GM18867 (cell line): ENCODE data around the gene SLC39A11.
"Not testable (repeated sequence)": the region's sequence is repeated elsewhere in the genome, so short reads cannot be mapped to it uniquely, and the experiment has no call there.

Source experiments
- ATAC-seq: cut with Tn5 transposase; IDR thresholded peaks from one replicate; pipeline ENCODE4 v1.9.1; 2021; ENCODE audit warnings: mild to moderate bottlenecking, moderate library complexity; ENCODE audit not compliant: unreplicated experiment

Gene SLC39A11

DNA sequence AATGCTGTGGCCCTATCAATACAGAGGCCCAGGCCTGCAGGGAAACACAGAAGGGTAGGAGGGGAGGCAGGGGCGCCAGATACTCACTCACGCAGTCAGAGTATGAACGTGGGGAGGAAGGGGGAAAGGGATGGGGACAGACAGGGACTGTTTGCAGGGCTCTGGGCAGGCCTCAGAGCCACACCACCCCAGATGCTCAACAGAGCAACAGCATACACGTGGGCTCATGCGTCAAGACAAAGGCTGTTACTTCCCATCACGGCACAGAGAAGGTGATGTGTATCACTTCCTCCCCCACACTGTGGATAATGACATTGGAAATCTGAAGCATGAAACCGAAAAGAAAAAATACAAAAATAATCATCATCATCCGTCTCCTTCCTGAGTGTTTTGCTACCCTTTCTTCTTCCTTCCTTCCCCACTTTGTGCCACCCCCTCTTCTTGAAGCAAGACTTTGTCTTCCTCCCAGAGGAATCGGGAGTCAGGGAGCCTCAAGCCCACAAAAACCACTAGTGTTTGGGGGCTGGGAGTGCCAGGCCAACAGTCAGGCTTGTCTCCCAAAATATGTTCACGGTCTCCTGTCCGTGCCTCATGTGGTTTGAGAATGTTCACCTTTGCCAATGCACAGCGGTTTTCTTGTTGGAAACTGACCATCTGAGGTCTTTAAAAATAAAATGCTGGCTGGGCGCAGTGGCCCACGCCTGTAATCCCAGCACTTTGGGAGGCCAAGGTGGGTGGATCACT lies 20.1 kb downstream of the SLC39A11 start:
- ATAC-seq: no peak

DNA sequence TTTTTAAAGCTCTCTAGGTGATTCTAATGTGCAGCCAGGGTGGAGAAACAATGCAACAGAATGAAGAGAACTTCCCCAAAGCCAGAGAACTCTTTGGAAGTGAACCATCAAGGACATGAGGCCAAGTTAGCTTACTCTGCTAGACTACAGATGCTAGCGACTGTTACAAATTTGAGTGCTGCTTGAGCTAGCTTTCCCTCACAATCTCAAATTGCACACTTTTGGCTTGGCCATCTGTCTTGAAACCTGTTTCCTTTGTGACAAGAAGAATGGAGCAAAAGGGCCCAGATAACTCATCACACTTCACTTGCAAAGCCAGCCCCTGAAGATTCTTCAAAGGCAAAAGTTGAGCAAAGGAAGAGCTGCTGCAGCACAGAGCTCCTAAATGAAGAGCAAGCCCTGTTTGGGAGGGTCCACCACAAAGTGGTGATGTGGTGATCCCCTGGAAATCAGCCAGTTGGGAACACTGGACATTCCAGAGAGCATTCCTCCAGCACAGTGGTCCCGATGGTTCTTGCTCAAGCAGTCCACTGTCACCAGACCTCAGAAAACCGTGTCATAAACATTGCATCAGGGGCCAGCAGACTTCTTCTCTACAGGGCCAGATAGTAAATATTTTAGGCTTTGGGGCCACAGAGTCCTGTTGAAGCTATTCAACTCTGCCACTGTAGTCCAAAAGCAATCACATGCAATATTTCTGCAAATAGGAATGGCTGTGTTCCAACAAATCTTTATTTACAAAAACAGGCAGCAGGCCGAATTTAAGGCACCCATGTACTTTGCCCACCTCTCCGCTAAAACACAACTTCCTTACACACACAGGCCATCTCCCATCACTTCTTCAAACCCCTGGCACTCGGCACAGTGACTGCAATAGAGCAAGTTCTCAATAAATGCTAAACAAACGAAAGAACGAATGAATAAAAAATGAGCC lies 21.2 kb downstream of the SLC39A11 start:
- no peak for ATAC-seq

DNA sequence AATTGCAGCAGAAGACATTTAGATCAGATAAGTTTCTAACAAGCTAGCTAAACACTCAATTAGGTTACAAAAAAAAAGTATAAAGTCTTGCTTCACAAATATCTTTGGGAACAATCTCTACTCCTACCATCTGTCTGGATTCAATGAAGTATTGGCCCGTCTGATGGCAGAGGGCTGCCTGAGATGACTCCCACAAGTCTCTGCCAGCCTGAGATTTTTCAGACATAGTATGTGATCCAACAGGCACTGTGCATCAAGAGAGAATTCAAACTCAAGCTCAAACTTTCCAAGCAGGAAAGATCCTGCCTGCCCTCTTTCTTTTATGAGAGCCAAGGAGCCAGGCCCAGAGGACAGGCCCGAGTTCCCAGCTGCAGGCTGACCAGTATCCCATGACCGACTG lies 22.6 kb downstream of the SLC39A11 start:
- ATAC-seq: no peak

DNA sequence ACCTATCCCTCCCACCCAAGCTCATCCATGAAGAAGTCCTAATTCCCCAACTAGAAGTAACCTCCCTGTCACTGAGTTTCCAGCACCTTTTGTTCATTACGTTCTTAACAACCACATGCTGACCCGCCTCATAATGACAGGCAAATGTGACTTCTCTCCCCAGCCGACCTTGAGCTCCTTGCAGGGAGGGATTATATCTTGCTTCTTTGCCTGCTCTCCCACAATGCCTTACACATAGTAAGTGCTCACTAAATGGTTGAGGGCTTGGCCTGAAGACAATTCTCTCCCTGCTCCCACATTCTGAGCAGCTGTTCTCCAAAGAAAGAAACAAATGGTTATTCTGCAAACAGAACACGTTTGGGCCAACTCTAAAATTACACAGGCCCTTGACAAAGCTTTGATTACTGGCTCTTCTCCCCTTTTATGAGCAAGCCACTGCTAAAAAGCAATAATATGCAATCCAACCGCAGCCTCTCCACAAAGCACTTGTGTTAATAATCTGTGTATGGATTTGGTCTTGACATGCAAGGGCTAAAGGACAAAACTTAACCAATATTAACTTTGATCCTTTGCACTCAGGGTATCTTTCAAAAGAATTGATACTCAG lies 23.2 kb downstream of the SLC39A11 start:
- ATAC-seq: no peak

DNA sequence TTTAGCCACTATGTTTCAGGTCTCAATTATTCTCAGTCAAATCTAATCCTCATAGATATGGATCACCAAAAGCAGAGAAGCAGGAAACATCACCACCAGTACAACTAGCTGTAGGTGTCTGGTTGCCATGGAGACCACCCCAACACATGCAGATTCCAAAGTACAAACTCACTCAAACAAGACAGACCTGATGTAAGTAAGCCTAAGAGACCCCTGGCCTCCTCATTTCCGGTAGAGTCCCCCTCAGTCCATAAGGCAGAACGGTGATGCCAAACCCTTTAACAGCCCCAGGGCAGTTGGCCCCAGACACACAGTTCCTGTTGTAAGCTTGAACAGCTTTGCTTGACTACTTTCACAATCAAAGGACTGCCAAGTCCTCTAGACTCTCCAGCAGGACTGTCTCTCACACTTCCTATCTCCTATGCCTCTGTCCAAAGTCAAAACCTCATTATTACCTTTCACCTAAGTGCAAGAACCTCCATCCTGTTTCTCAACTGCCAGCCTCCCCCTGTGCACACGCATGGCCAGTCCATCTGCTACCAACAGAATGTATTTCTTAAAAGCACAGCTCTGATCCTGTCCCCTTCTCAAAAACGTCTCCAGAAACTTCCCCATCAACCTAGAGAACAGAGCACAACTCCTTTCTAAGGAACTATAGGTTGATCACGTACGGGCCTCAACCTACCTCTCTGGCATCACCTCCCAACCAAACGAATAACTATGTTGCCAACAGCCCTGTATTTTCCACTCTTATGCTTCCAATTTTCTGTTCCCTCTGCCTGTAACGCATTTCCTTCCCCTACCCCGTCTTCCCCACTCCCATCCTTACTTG lies 23.9 kb downstream of the SLC39A11 start:
- no peak for ATAC-seq

DNA sequence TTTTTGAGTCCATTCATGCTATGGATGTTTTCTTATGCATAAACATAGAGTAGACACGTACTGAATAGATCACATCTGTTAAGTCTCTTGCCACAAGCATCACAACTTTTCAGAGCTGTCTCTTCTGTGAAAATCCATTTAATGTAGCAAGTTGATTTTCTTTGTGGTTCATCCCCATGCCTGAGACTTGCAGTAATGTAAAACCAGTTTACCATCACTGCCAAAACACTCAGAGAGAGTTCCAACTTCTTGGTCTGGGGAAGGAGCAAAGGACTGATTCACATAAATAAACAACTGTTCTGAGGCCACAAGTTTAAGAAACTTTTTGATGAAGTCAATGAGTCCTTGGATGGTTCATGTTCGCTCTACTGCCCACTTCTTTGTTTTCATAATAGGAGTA lies 24.8 kb downstream of the SLC39A11 start:
- not testable (repeated sequence) for ATAC-seq

DNA sequence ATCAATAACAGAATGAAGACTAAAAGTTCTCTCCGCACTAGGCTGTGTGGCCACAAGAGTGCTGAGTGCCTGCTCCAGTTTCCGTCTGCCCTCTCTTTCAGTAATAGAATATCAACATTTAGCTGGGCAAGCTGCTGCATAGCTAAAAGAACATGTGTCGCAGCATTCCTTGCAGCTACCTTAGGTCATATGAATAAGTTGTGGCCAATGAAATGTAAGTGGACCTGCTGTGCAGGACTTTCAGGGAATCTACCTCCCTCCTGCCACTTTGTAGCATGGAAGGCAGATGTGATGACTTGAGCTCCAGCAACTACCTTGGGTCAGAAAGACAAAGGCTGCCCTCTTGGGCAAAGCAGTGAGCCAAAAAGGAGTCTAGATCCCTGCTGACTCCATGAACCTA lies 25.4 kb downstream of the SLC39A11 start:
- ATAC-seq: no peak

DNA sequence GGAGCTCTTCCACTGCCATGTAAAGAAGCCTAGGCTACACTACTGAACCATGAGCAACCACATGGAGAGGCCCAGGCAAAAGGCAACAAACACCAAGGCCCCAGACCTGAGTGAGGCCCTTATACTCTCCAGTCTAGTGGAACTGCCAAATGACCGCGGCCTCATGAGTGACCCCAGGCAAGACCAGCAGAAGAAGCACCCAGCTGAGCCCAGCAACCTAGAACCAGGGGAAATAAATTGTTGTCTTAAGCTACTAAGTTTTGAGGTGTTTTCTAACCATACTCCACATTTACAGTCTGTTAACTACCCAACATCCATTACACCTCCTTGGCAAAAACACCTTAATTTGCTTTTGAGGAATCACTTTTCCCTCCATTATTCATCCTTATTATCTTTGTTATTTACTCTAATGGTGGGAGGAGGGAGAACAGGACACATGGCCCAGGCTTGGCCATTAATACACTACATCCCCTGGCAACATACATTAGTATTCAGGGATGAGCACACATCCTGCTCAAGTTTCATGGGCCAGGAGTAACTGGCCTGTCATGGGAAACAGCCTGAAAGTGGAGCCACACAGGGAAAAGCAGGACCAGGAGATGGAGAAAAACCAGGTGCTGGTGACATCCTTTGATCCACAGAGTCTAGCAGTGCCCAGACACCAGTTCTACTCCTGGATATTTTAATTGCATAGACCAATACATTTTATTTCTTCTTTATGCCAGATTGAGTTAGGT lies 26.2 kb downstream of the SLC39A11 start:
- no peak for ATAC-seq

DNA sequence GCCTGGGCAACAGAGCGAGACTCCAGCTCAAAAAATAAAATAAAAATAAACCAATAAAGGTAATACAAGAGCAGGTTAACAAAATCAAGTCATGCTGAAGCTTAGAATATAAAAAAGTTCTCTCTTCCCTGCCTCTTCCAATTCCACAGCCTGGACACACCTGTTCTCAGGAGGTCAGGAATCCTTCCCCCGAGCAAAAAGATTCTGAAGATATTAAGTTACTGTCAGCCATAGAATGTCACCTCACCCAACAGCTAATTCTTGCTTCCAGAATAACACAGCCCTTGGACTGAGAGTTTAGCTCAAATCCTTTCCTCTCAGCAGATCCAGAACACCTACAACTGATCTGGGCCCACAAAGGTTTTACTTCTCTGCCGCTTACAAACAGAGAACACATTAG lies 27.1 kb downstream of the SLC39A11 start:
- no peak for ATAC-seq

DNA sequence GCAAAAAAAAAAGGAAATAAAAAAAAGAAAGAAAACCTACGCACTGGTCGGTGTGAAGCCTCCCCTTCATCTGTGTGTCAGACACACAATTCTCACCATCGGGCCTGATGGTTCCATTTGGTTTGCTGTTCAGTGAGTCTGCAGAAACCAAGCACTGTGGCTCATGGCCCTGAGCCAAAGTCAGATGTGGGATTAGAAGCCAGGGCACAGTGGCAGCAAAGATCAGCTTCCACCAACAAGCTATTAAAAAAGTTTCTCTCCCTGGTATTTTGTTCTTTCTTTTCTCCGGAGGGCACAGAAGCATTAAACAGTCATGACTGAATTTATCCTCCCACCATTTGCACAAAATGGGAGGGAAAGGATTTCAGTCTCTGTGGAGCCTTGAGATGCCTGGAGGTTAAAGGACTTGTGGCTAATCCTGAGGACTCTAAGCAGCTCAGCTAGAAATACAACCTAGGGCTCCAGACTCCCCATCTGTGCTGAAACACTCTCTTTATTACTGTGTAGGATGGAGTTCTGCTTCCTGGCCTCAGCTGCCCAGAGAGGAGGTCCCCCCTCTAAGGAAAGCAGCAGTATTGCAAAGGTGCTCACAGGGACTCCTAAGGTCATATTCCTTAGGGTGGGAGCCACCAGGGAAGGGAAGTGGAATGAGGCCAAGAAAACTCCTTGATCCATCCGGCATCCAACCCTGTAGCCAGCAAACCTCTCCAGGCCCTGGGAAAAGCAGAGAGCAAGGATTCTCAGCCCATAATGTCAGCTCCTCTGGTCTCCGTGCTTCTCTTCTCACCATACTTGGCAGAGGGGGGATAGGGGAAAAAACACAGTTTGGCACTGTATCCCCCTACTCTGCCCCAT lies 28.2 kb downstream of the SLC39A11 start:
- no peak for ATAC-seq

DNA sequence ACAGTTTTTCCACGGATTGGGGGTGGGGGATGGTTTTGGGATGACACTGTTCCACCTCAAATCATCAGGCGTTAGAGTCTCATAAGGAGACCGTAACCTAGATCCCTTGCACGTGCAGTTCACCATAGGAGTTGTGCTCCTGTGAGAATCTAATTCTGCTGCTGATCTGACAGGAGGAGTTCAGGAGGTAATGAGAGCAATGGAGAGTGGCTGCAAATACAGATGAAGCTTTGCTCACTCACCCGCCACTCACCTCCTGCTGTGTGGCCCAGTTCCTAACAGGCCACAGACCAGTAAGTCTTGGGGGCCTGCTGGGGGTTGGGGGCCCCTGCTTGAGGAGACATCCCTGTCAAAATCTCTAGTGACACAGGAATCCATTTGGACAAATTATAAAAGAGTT lies 29.8 kb downstream of the SLC39A11 start:
- no peak for ATAC-seq

DNA sequence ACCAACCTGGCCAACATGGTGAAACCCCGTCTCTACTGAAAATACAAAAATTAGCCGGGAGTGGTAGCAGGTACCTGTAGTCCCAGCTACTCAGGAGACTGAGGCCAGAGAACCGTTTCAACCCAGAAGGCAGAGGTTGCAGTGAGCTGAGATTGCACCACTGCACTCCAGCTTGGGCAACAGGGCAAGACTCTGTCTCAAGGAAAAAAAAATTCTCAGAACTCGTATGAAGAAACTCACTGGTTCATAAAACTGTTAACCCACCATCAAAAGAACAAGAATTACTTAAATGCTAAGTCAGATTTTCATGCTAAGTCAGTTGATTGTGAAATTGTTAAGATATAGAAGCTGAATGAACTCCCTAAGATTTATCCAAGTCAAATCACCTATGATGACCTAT lies 31.3 kb downstream of the SLC39A11 start:
- ATAC-seq: no peak

DNA sequence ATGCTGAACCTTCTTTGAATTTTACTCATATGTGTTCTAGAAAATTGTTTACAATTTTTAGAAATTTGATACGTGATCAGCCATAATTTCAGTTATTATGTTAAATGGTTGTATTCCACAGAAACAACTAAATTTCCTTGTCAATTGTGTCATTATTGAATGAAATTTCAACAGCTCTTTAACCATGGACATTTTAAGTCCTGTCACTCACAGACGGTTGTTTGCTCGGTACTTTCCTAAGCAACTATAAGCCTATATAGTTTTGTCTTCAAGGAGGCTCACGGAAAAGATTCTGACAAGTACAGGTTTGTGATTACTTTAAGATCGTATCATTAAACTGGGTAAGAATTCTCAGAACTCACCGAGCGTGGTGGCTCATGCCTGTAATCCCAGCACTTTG lies 31.8 kb downstream of the SLC39A11 start:
- ATAC-seq: no peak

DNA sequence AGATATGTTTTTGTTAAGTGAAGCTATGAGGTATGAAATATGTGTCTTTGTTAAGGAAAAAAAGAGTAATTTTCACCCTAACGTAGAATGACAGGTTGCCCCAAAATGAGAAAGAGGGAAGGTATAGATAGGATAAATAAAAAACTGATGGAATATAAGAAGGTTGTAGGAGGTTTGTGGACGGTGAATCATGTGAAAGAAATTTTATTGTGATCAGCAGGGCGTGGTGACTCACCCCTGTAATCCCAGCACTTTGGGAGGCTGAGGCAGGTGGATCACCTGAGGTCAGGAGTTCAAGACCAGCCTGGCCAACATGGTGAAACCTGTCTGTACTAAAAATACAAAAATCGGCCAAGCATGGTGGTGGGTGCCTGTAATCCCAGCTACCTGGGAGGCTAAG lies 32.8 kb downstream of the SLC39A11 start:
- not testable (repeated sequence) for ATAC-seq

DNA sequence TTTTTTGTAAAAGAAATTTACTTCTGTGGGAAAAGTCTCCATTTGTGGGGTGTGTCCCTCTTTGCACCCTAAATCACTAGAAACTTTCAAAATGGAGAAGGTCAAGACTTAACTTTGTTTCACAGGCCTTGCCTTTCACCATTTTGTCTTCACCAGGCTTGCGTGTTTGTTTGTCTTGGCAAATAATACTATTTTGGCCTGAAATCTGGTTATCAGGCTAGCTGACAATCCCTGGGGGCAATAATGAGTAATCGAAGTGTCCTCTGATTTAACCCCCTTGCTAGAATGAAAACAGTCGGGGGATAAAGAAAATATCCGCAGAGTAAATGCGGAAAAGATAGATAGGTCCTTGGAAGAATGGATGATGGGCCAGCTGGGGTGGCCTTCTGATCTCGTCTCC lies 34.5 kb downstream of the SLC39A11 start:
- no peak for ATAC-seq

DNA sequence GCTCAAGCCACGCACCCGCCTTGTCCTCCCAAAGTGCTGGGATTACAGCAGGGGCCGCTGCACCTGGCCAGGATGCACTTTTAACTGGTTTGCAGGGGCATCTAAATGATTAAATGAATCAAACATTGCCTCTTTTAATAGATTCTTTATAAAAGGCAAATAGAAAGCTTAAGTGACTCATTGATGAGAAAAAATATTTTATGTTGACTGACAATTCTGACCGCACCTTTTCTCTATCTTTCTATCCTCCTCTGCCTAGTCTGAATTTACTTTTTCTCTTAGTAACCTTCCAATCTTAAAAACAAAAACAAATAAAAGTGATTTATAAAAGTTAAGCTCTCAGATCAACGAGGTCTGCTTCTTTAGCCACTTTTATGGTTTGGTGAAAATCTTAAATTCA lies 35.3 kb downstream of the SLC39A11 start:
- no peak for ATAC-seq

DNA sequence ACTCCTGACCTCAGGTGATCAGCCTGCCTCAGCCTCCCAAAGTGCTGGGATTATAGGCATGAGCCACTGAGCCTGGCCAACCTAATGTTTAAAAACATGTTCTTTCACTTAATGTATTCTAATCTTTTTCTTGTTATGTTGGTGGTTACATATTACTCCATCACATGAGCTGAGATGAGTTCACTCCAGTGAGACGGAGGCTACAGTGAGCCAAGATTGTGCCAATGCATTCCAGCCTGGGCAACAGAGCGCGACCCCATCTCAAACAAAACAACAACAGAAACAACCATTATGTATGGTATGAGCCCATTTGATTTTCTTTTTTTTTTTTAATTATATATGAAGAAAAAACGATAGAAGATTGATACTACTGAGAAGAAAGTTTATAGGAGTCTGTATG lies 39.6 kb downstream of the SLC39A11 start:
- no peak for ATAC-seq

DNA sequence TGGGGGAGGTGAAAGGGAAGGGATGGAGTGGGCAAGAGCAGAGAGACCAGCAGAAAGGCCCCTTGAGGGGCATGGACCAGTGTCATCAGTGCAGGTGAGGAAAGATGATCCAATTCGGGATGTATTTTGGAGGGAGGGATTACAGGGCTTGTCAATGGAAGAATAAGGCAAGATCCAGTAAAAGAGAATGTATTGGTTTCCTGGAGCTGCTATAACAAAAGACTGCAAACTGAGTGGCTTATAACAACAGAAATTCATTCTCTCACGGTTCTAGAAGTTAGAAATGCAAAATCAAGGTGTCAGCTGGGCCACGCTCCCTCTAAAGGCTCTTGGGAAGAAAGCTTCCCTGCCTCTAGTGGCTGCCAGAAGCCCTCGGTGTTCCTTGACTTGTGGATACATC lies 41.7 kb downstream of the SLC39A11 start:
- no peak for ATAC-seq

DNA sequence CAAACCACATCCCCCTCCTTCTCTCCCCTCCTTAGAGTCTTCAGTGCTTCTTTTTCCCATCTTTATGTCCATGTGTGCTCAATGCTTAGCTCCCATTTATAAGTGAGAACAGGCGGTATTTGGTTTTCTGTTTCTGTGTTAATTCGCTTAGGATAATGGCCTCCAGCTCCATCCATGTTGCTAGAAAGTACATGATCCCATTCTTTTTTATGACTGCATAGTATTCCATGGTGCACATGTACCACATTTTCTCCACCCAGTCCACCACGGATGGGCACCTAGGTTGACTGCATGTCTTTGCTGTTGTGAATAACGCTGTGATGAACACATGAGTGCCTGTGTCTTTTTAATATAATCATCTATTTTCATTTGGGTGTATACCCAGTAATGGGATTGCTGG lies 44.3 kb downstream of the SLC39A11 start:
- no peak for ATAC-seq
